ENCODE data around the gene FOXO3.

Gene FOXO3

GRCh38 chr6:108531332-108531731 lies 29.4 kb upstream of the FOXO3 start:
- no peak for TF ChIP-seq CTCF (IDR thresholded peaks at IDR 0.05)

- TF ChIP-seq CTCF (IDR thresholded peaks at IDR 0.05), result no peak
Observed at GRCh38 chr6:108535114-108535742, 25.5 kb upstream of the FOXO3 start.

GRCh38 chr6:108541843-108542759 lies 18.6 kb upstream of the FOXO3 start:
- peak; percentile 83 for TF ChIP-seq CTCF (IDR thresholded peaks at IDR 0.05)

GRCh38 chr6:108543175-108543940 lies 17.4 kb upstream of the FOXO3 start:
- no peak for TF ChIP-seq CTCF (IDR thresholded peaks at IDR 0.05)

- no peak for TF ChIP-seq CTCF (IDR thresholded peaks at IDR 0.05)
Observed at GRCh38 chr6:108544606-108545005, 16.1 kb upstream of the FOXO3 start.

- no peak for TF ChIP-seq CTCF (IDR thresholded peaks at IDR 0.05)
Observed at GRCh38 chr6:108546079-108547049, 14.4 kb upstream of the FOXO3 start.

Data from LNCAP (cell line).